CMK (cell line): ENCODE results near the gene DPYD.

Experiments
- DNase-seq: peaks from one replicate; pipeline ENCODE4 v3.0.0-alpha.2; 2010; ENCODE audit warnings: low read depth

Gene DPYD

DNA sequence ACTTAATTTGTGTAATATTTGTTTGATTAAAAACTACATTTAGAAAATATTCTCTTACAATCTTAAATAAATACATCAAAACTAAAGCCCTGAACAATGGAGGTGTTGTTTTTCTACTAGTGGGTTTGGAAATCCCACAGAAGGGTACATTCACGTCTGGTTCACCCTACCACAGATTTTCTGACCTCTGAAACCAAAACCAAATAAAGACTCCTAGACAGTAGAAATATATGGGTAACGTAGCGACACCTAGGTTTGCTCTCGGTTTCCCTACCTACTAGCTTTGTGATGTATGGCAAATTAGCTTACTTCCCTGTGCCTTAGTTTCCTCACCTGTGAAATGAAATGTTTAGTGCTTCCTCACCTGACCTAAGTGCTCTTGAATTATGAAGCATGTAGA is 312.6 kb downstream of the DPYD start:
- DNase-seq: no peak

GRCh38 chr1:97603776-97604175 is 317.1 kb downstream of the DPYD start:
- no peak for DNase-seq

- DNase-seq: no peak
Observed at GRCh38 chr1:97603218-97603617, 317.6 kb downstream of the DPYD start.

DNA sequence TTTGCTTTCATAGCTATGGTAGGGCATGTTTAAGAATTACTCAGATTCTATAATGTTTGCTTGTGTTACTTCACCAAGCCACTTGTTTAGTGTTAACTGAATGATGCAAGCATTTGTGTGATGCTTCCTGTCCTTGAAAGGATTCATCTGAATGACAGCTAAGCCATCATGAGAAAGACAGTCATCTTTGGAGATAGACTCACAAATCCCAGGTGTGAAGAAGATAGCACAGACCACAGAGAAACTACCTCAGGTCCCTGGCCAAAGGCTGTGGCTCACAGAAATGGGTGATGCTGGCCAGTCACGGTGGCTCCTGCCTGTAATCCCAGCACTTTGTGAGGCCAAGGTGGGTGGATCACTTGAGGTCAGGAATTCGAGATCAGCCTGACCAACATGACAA is 321.4 kb downstream of the DPYD start:
- DNase-seq: no peak

DNA sequence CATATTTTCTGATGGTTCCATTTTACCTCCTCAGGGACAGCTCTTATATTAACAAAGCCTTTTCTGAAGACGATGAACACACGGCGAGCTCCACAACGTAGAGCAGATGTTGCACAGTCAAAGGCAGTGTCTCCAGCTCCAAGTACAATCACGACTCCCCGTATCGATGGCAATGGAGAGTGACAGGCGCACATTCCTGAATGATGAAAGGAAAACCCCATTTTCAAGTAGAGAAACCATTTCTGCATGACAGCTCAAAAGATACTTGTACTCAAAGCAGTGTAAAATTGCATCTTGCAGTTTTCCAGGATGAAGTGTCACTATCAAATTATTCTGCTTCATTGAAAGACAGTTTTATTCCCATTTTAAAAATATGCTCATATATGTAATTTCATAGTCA is 327.6 kb downstream of the DPYD start:
- no peak for DNase-seq

GRCh38 chr1:97588772-97589171 is 332.1 kb downstream of the DPYD start:
- no peak for DNase-seq

GRCh38 chr1:97581614-97582051 is 339.2 kb downstream of the DPYD start:
- DNase-seq: no peak

- no peak for DNase-seq
Observed at GRCh38 chr1:97577613-97578012, 343.2 kb downstream of the DPYD start.

DNA sequence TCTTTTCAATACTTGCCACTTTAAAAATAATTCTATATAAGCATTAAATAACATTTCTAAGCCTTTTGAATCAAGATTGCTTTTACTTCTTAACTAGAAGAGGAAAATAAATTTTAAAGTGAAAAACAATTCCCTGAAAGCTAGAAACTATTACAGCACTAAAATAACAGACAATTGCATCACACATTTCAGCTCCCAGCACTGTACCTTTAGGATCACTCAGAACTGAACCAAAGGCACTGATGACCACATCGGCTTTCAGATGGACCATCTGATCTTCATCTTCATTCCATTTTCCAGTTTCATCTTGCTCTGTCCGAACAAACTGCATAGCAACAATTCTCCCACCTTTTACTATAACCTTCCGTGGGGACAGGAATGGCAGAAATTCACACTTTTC is 347.3 kb downstream of the DPYD start:
- no peak for DNase-seq

- no peak for DNase-seq
Observed at GRCh38 chr1:97572561-97572960, 348.3 kb downstream of the DPYD start.

GRCh38 chr1:97571760-97572159 is 349.1 kb downstream of the DPYD start:
- no peak for DNase-seq

DNA sequence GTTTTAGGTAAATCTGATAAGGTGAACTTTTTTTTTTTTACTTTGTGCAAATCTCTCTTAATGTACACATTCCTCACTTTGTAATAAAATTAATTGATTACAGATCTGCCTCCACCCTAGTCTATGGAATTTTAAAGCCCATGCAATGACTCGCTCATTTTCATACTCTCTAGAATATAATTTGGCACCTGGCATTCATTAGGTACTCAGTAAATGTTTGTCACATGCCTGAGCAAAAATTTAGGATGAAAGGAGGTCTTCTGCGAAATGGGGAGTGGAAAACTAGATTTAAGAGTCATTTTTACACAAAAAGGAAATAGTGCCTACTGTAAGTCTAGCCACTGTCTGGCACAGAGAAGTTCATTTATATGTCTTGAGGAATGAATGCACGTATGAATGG is 350.1 kb downstream of the DPYD start:
- no peak for DNase-seq

DNA sequence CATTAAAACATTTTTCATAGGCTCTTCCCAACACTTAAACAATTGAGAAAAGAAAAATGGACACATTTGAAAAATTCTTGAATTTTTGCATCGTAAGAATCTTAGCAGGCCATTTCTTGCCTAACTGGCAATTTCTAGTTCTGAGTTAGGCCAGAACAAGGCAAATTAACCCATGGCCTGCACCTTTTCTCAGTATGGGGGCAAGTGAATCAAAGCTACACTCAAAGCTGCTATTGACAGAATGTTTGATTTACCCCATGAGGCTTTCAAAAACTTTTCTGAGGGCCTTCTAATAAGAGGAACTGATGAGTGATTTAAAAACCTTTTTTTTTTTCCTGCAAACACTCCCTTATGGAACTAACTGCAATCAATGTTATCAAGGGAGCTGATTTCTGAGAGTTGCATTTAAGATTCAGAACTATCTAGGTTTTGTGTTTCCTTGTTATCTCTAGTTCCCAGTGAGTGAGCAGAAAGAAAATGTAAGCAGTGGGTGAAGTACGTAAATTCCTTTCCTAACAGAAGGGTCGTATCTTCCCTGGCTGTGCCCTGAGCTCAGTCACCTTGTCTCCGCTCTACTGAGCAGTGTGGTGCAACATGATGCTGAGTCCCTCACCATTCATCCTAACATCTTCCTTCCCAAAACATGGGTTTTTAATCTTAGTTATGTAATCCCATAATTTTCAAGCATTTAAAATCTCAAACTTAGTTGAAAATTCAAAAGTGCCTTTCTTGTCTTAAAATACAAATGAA is 353.7 kb downstream of the DPYD start:
- DNase-seq: no peak

DNA sequence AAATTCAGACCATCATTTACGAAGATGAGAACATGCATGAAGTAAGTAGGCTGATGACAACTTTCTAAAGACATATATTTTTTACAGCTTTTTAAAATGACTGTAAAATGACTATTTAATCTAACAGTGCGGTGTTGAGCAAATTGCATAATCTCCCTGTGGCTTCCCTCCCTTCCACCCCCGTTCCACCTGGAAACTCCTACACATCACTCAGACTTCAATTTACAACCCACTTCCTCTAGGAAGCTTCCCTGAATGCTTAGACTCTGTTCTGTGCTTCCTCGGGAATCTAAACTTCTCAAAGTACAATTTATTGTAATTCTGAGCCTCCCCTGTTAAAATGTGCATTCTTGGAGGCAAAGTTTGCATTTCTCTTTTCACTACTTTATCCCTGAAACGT is 354.9 kb downstream of the DPYD start:
- DNase-seq: no peak

- DNase-seq: no peak
Observed at GRCh38 chr1:97563926-97564325, 356.9 kb downstream of the DPYD start.

- DNase-seq: no peak
Observed at GRCh38 chr1:97562081-97562480, 358.8 kb downstream of the DPYD start.

DNA sequence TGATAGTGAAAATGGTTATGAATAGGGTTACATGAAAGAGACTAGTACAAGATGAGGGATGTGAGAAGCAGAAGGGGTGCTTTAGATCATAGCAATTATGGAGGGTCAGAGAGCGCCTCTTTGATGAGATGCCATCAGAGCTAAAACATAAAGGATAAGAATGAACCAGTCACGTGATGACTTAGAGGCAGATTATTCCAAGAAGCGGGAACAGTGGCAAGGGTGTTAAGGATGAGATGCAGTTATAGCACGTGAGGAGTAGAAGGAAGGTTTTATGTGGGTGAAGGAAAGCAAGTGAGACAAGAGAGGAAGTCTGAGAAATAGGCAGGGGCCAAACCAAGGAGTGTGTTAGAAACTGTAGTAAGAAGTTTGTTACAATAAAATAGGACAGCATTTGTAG is 360.1 kb downstream of the DPYD start:
- DNase-seq: no peak

DNA sequence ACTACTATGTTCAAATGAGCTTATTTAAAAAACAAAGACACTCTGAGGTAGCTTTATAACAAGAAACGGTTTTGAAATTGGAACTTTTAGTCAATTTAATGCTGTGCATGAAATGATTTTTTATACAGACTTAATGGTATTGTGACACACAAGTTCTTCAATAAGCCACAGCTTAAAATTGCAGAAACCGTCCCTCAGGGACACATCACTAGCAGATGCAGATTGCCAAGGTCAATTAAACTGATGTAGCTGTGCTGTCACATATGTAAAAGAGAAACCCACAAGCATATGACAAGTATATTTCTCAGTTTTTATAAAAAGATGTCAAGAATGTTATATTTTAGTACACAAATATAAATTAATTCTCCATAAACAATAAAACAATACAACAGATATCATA is 366.9 kb downstream of the DPYD start:
- DNase-seq: no peak

DNA sequence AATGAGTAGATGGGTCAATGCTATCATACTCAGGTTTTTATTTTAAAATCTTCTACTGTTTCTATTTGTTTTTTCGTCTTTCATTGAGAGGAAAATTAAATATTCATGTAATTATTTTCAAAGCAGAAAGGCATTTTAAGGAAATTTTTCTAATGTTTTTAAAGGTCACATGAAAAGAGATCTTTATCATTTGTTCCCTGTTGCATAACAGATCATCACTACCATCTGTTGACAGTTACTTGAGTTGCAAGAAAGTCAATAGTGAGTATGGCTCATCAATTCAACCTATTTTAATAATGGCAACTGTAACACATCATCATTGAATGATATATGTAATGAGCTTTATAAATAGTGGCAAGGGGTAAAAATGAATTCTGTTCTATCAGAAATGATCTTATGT is 369.7 kb downstream of the DPYD start:
- DNase-seq: no peak

- no peak for DNase-seq
Observed at GRCh38 chr1:97545446-97545845, 375.4 kb downstream of the DPYD start.

DNA sequence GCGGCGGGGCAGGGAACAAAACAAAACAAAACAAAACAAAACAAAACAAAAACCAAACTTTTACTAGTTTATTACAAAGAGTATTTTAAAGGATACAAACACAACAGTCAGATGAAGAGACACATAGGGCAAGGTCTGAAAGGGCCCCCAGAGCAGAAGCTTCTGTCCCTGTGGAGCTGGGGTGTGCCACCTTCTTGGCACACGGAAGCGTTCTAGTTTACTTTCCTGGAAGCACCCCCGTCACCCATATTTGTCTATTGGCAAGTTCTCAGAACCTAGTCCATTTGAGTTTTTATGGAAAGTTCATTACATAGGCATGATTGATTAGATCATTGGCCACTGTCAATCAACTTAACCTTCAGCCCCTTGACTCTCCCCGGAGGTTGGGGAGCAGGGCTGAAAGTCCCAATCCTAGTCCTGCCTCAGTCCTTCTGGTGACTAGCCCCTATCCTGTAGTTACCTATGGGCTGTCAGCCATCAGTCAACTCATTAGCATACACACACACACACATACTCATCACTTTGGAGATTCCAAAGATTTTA is 380.4 kb downstream of the DPYD start:
- no peak for DNase-seq

DNA sequence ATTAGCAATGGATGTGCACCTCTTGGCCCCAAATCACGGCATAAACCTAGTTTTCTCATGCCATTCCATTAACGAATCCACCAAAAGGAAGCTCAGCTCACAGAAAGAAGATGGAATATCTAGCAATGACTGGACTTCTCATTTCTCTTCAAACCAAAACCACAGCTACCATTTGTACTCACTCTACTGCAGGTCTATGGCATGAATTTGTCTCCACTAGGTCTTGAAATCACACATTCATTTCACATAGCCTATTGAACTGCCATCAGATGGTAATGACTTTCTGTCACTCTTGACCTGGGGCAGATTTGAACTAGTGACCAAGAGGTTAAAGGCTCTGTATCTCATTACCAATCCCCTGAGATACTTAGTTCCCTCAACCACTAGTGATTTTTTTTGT is 382.7 kb downstream of the DPYD start:
- DNase-seq: no peak

DNA sequence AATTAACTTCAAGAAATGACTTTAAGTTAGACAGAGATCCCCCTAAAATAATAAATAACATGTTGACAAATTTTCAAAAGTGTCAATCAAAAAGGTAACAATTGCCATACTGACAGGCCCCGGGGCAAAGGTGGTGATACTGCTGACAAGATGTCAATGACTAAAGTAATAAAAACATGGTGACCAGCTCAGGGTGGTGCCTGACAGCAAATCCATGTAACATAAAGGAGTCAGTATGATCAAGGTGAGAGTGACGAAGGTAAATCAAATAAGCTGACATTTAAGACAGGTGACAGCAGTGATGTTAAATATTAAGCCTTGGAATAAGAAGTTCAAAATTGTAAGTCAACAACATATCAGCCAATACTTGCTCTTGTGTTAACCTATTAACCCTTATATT is 387.5 kb downstream of the DPYD start:
- DNase-seq: no peak

DNA sequence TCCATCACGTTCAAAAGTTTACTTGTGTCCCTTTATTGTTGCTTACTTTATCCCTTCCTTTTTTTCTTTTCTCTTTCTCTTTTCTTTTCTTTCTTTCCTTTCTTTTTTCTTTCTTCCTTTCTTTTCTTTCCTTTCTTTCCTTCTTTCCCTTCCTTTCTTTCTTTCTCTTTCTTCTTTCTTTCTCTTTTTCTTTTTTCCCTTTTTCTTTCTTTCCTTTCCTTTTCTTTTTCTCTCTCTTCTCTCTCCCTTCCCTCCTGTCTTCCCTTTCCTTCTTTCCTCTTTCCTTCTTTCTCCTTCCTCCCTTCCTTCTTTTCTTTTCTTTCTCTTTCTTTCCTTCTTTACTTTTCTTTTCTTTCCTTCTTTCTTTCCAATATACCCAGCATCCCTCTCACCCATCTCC is 391.2 kb downstream of the DPYD start:
- no peak for DNase-seq
